DND-41 (cell line): ENCODE data around the gene PALM.

Experiments
- CTCF ChIP-seq: IDR thresholded peaks from 2 replicates; pipeline ENCODE4 v1.5.1; 2012; ENCODE audit warnings: borderline replicate concordance, low read length, moderate library complexity, mild to moderate bottlenecking; ENCODE audit not compliant: poor library complexity, severe bottlenecking; ENCODE audit errors: extremely low read depth
- EZH2 ChIP-seq: IDR thresholded peaks from 3 replicates; pipeline ENCODE4 v1.6.1; 2012; ENCODE audit warnings: borderline replicate concordance, low read depth, mild to moderate bottlenecking, moderate library complexity, low read length, inconsistent platforms; ENCODE audit not compliant: severe bottlenecking

GRCh38 chr19:678791-679388 is 29.8 kb upstream of the PALM start:
- TF ChIP-seq EZH2 (no peak), CTCF (no peak)
